ENCODE results near the gene PDGFRB. TPM values are rescaled to one million over a fixed set of nuclear protein-coding genes. Genes with fewer than 3 reads are reported as not detected.

Gene PDGFRB
- polyA plus RNA-seq, 3 donors, result 0.04 to 0.99 (median 0.20) TPM

DNA sequence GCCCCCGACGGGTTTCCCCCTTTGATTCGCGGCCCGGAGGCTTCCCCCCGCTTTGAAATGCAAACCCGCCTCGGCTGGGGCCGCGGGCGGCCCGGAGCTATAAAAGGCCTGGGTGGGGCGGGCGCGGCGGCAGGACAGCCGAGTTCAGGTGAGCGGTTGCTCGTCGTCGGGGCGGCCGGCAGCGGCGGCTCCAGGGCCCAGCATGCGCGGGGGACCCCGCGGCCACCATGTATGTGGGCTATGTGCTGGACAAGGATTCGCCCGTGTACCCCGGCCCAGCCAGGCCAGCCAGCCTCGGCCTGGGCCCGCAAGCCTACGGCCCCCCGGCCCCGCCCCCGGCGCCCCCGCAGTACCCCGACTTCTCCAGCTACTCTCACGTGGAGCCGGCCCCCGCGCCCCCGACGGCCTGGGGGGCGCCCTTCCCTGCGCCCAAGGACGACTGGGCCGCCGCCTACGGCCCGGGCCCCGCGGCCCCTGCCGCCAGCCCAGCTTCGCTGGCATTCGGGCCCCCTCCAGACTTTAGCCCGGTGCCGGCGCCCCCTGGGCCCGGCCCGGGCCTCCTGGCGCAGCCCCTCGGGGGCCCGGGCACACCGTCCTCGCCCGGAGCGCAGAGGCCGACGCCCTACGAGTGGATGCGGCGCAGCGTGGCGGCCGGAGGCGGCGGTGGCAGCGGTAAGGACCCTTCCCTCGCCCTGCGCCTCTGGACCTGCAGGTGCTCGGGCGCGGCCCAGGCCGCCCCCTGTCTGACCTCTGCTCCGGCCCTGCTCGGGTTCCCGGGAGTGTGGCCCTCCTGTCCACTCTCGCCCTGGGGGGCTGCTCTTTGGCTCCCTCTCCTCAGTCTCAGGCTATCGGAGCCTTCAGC lies 11.2 kb upstream of the PDGFRB start, which contains the start of gene CDX1:
CDX1 (plus strand) TSS at position 129 of the 862 bp plus-strand sequence; CDS start at position 228, 99 bp downstream.
- Mint-ChIP-seq H3K4me3 (peak within 1 kb of the TSS in 1 of 2 donors; percentile 86), H3K27ac (no peak within 1 kb of the TSS), H3K27me3 (ENCODE audit: low read depth in 3 of 3) (peaks cover 49 to 53% (median 52%) of the 10 kb centered on the region in 3 donors), H3K36me3 (peaks cover 0 to 6% of the 10 kb centered on the region in 2 donors), H3K4me1 (peaks cover 8% of the 10 kb centered on the region), H3K9me3 (peaks cover 0 to 7% (median 5%) of the 10 kb centered on the region in 7 donors)
- intact Hi-C loops (cut with micrococcal nuclease), result no loop called here
- no peak for DNase-seq
- TF ChIP-seq, protein P1, sequence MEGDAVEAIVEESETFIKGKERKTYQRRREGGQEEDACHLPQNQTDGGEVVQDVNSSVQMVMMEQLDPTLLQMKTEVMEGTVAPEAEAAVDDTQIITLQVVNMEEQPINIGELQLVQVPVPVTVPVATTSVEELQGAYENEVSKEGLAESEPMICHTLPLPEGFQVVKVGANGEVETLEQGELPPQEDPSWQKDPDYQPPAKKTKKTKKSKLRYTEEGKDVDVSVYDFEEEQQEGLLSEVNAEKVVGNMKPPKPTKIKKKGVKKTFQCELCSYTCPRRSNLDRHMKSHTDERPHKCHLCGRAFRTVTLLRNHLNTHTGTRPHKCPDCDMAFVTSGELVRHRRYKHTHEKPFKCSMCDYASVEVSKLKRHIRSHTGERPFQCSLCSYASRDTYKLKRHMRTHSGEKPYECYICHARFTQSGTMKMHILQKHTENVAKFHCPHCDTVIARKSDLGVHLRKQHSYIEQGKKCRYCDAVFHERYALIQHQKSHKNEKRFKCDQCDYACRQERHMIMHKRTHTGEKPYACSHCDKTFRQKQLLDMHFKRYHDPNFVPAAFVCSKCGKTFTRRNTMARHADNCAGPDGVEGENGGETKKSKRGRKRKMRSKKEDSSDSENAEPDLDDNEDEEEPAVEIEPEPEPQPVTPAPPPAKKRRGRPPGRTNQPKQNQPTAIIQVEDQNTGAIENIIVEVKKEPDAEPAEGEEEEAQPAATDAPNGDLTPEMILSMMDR (IDR thresholded peaks at IDR 0.05), result no peak
- WGBS (ENCODE audit: insufficient coverage), result 29% methylated on average over 92 of the region's 93 CpGs
- Histone ChIP-seq H3K36me3 (replicated peaks in 1 of 2; ENCODE audit: control insufficient read depth in 1 of 2, insufficient read depth in 2 of 2, low read length in 2 of 2) (no peaks in the 10 kb centered on the region), H4K20me1 (ENCODE audit: insufficient read depth, low read length) (no peaks in the 10 kb centered on the region), H3K4me2 (replicated peaks; ENCODE audit: extremely low read depth, low read length, poor library complexity, severe bottlenecking) (no peak within 1 kb of the TSS), H3K9me3 (replicated peaks in 1 of 2; ENCODE audit: control insufficient read depth in 1 of 2, insufficient read depth in 1 of 2, low read length in 2 of 2) (peaks cover 0 to 11% of the 10 kb centered on the region in 2 donors), H3K27me3 (ENCODE audit: control insufficient read depth in 2 of 2, insufficient read depth in 2 of 2, low read length in 2 of 2) (peaks cover 41 to 54% of the 10 kb centered on the region in 2 donors), H3K4me1 (ENCODE audit: control insufficient read depth in 1 of 2, insufficient read depth in 2 of 2, low read length in 2 of 2) (no peaks in the 10 kb centered on the region), H3K27ac (ENCODE audit: low read depth in 1 of 2, low read length in 2 of 2) (no peak within 1 kb of the TSS), H3K79me2 (ENCODE audit: insufficient read depth, low read length) (no peaks in the 10 kb centered on the region), H2AFZ (ENCODE audit: insufficient read depth, low read depth, low read length, poor library complexity, severe bottlenecking) (no peak within 1 kb of the TSS), H3K4me3 (replicated peaks in 1 of 3; ENCODE audit: low read depth in 2 of 3, low read length in 3 of 3) (no peak within 1 kb of the TSS), H3K9ac (ENCODE audit: insufficient read depth, low read length, poor library complexity, severe bottlenecking) (no peak within 1 kb of the TSS)

DNA sequence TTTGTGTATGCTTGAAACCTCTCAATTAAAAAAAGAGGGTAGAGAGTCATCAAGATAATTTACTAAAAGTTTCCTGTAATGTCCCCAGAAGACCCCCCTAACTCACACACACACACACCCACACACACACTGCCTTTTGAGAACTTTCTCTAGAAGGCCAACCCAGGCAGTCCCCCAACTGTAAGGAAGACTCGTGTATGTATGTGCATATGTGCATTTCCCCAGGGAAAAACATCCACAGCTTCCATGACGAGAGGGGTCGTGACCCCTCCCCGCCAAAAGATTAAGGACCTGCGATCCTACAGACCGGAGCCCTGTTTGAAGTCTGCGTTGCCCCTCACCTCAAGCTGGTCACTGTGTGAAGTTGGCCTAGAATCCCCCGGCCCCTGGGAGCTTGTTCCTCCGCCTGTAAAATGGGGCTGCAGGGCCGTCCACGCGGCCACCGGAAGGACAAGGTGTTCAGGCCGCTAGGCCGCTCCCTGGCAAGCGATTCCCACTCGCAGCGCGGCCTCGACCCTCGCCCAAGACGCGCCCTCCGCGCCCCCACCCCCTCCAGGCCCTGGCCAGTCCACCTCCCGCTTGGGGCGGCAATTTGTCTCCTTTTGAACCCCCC lies 10.5 kb upstream of the PDGFRB start:
- no peak overlapping the region for H3K27ac ChIP-seq (ENCODE audit: low read depth in 1 of 2, low read length in 2 of 2)
- H3K27me3 ChIP-seq (ENCODE audit: control insufficient read depth in 2 of 2, insufficient read depth in 2 of 2, low read length in 2 of 2), result peaks cover 41 to 54% of the 10 kb centered on the region in 2 donors
- H2AFZ ChIP-seq (ENCODE audit: insufficient read depth, low read depth, low read length, poor library complexity, severe bottlenecking), result no peak overlapping the region
- H3K4me3 Mint-ChIP-seq, result peak overlapping the region in 1 of 2 donors; percentile 77
- no peak overlapping the region for H3K27ac Mint-ChIP-seq
- H3K4me1 ChIP-seq (ENCODE audit: control insufficient read depth in 1 of 2, insufficient read depth in 2 of 2, low read length in 2 of 2), result no peaks in the 10 kb centered on the region
- no peak overlapping the region for H3K9ac ChIP-seq (ENCODE audit: insufficient read depth, low read length, poor library complexity, severe bottlenecking)
- peaks cover 0 to 7% (median 4%) of the 10 kb centered on the region in 7 donors for H3K9me3 Mint-ChIP-seq
- DNase-seq, result no peak
- intact Hi-C loops (cut with micrococcal nuclease), result no loop called here
- no peaks in the 10 kb centered on the region for H3K79me2 ChIP-seq (ENCODE audit: insufficient read depth, low read length)
- H3K4me1 Mint-ChIP-seq, result peaks cover 8% of the 10 kb centered on the region
- 86% methylated on average over 20 of the region's 27 CpGs for WGBS (ENCODE audit: insufficient coverage)
- TF ChIP-seq, protein P1 (IDR thresholded peaks at IDR 0.05), result no peak
- no peak overlapping the region for H3K4me2 ChIP-seq (replicated peaks; ENCODE audit: extremely low read depth, low read length, poor library complexity, severe bottlenecking)
- no peaks in the 10 kb centered on the region for H4K20me1 ChIP-seq (ENCODE audit: insufficient read depth, low read length)
- no peaks in the 10 kb centered on the region for H3K36me3 ChIP-seq (replicated peaks in 1 of 2; ENCODE audit: control insufficient read depth in 1 of 2, insufficient read depth in 2 of 2, low read length in 2 of 2)
- H3K27me3 Mint-ChIP-seq (ENCODE audit: low read depth in 3 of 3), result peaks cover 47 to 53% (median 52%) of the 10 kb centered on the region in 3 donors
- no peak overlapping the region for H3K4me3 ChIP-seq (replicated peaks in 1 of 3; ENCODE audit: low read depth in 2 of 3, low read length in 3 of 3)
- peaks cover 0 to 6% of the 10 kb centered on the region in 2 donors for H3K36me3 Mint-ChIP-seq
- peaks cover 0 to 11% of the 10 kb centered on the region in 2 donors for H3K9me3 ChIP-seq (replicated peaks in 1 of 2; ENCODE audit: control insufficient read depth in 1 of 2, insufficient read depth in 1 of 2, low read length in 2 of 2)
